ENCODE results near the gene SUSD4. TPM values are rescaled to one million over a fixed set of nuclear protein-coding genes. Genes with fewer than 3 reads are reported as not detected.

The SUSD4 gene
- total RNA-seq, 2 donors from 2014 or later = 10.7 to 26.7 TPM

GRCh38 chr1:223234534-223234933 is 129.4 kb downstream of the SUSD4 start:
- no peaks in the 10 kb centered on the region for H3K27me3 ChIP-seq (replicated peaks; ENCODE audit: insufficient read depth)
- 75% methylated on average over 5 of the region's 5 CpGs for WGBS
- H3K4me3 ChIP-seq = no peak overlapping the region
- intact Hi-C loops (cut with DNase I) = no loop called here
- H3K36me3 ChIP-seq = no peaks in the 10 kb centered on the region
- no peaks in the 10 kb centered on the region for H3K9me3 ChIP-seq
- TF ChIP-seq CTCF (IDR thresholded peaks at IDR 0.05) (no peak), POLR2A (IDR thresholded peaks at IDR 0.05) (no peak)
- no peak for DNase-seq (ENCODE audit: low spot score)
- no peak overlapping the region for H3K27ac ChIP-seq
- no peaks in the 10 kb centered on the region for H3K4me1 ChIP-seq (replicated peaks)

- H3K4me1 ChIP-seq (replicated peaks) = no peaks in the 10 kb centered on the region
- no peak overlapping the region for H3K4me3 ChIP-seq
- H3K36me3 ChIP-seq = no peaks in the 10 kb centered on the region
- 76% methylated on average over 1 of the region's 1 CpG for WGBS
- no peaks in the 10 kb centered on the region for H3K27me3 ChIP-seq (replicated peaks; ENCODE audit: insufficient read depth)
- no peak for DNase-seq (ENCODE audit: low spot score)
- H3K27ac ChIP-seq = no peak overlapping the region
- no peaks in the 10 kb centered on the region for H3K9me3 ChIP-seq
- TF ChIP-seq POLR2AphosphoS5 (IDR thresholded peaks at IDR 0.05) (no peak), POLR2A (IDR thresholded peaks at IDR 0.05) (no peak), CTCF (IDR thresholded peaks at IDR 0.05) (no peak)
- intact Hi-C loops (cut with DNase I) = no loop called here
Measured at GRCh38 chr1:223234170-223234514, 129.8 kb downstream of the SUSD4 start.

GRCh38 chr1:223233410-223234169 is 130.4 kb downstream of the SUSD4 start:
- 45% methylated on average over 11 of the region's 11 CpGs for WGBS
- Histone ChIP-seq H3K36me3 (no peaks in the 10 kb centered on the region), H3K4me1 (replicated peaks) (no peaks in the 10 kb centered on the region), H3K4me3 (no peak overlapping the region), H3K9me3 (no peaks in the 10 kb centered on the region), H3K27me3 (replicated peaks; ENCODE audit: insufficient read depth) (no peaks in the 10 kb centered on the region), H3K27ac (no peak overlapping the region)
- intact Hi-C loops (cut with DNase I) = no loop called here
- TF ChIP-seq POLR2A (IDR thresholded peaks at IDR 0.05) (no peak), POLR2AphosphoS5 (IDR thresholded peaks at IDR 0.05) (no peak), CTCF (IDR thresholded peaks at IDR 0.05) (no peak)
- DNase-seq (ENCODE audit: low spot score) = no peak

- no peak for DNase-seq (ENCODE audit: low spot score)
- H3K4me3 ChIP-seq = no peak overlapping the region
- WGBS = 71% methylated on average over 3 of the region's 3 CpGs
- no peaks in the 10 kb centered on the region for H3K4me1 ChIP-seq (replicated peaks)
- TF ChIP-seq POLR2AphosphoS5 (IDR thresholded peaks at IDR 0.05) = no peak
- H3K27ac ChIP-seq = no peak overlapping the region
- intact Hi-C loops (cut with DNase I) = no loop called here
- H3K36me3 ChIP-seq = no peaks in the 10 kb centered on the region
- no peaks in the 10 kb centered on the region for H3K9me3 ChIP-seq
- no peaks in the 10 kb centered on the region for H3K27me3 ChIP-seq (replicated peaks; ENCODE audit: insufficient read depth)
Measured at GRCh38 chr1:223233019-223233409, 131.0 kb downstream of the SUSD4 start.

- TF ChIP-seq POLR2AphosphoS5 (IDR thresholded peaks at IDR 0.05) (no peak), POLR2A (IDR thresholded peaks at IDR 0.05) (no peak), CTCF (IDR thresholded peaks at IDR 0.05) (no peak)
- no peak for DNase-seq (ENCODE audit: low spot score)
- Histone ChIP-seq H3K27me3 (replicated peaks; ENCODE audit: insufficient read depth) (no peaks in the 10 kb centered on the region), H3K27ac (no peak overlapping the region), H3K4me3 (no peak overlapping the region), H3K36me3 (no peaks in the 10 kb centered on the region), H3K9me3 (no peaks in the 10 kb centered on the region), H3K4me1 (replicated peaks) (no peaks in the 10 kb centered on the region)
- 88% methylated on average over 7 of the region's 7 CpGs for WGBS
- intact Hi-C loops (cut with DNase I) = no loop called here
Measured at GRCh38 chr1:223231581-223231980, 132.4 kb downstream of the SUSD4 start.

All from prostate gland (tissue), 2 donors.